HepG2 (cell line): Measurements from ENCODE around the gene SESN2. TPM values are rescaled to one million over a fixed set of nuclear protein-coding genes. Genes with fewer than 3 reads are reported as not detected.

Experiments
- ATAD3A ChIP-seq: sonication (generic); formaldehyde crosslinking; IDR thresholded peaks from 2 replicates; pipeline ENCODE4 v1.4.0; 2020; ENCODE audit warnings: missing genetic modification reagents
- BCL6 ChIP-seq: IDR thresholded peaks from 2 replicates; pipeline ENCODE4 v1.6.1; 2016; ENCODE audit warnings: missing genetic modification reagents, missing compliant biosample characterization
- BHLHE40 ChIP-seq: IDR thresholded peaks from 2 replicates; pipeline ENCODE4 v1.6.1; 2011; ENCODE audit warnings: low read length, improper control_type of control experiment
- ELF1 ChIP-seq: sonication (generic); formaldehyde crosslinking; IDR thresholded peaks from 2 replicates; pipeline ENCODE4 v1.4.0; 2020; ENCODE audit warnings: missing genetic modification reagents
- GMEB2 ChIP-seq: IDR thresholded peaks from 2 replicates; pipeline ENCODE4 v1.6.1; 2016; ENCODE audit warnings: missing biosample characterization, missing genetic modification reagents, low read depth
- HMGXB3 ChIP-seq: sonication (generic); formaldehyde crosslinking; IDR thresholded peaks from 2 replicates; pipeline ENCODE4 v1.4.0; 2020; ENCODE audit warnings: missing genetic modification reagents, borderline replicate concordance
- IRF2 ChIP-seq: IDR thresholded peaks from 2 replicates; pipeline ENCODE4 v1.6.1; 2018; ENCODE audit warnings: missing genetic modification reagents, missing compliant biosample characterization
- KAT8 ChIP-seq: IDR thresholded peaks from 2 replicates; pipeline ENCODE4 v1.6.1; 2016; ENCODE audit warnings: missing genetic modification reagents, missing compliant biosample characterization
- MEIS1 ChIP-seq: sonication (generic); formaldehyde crosslinking; IDR thresholded peaks from 2 replicates; pipeline ENCODE4 v1.9.0; 2021; ENCODE audit warnings: mild to moderate bottlenecking, missing genetic modification reagents, moderate library complexity, borderline replicate concordance
- MEIS2 ChIP-seq: sonication (generic); formaldehyde crosslinking; IDR thresholded peaks from 2 replicates; pipeline ENCODE4 v1.9.0; 2021; ENCODE audit warnings: mild to moderate bottlenecking, missing genetic modification reagents
- SMAD3 ChIP-seq: sonication (generic); formaldehyde crosslinking; IDR thresholded peaks from 2 replicates; pipeline ENCODE4 v1.4.0; 2020; ENCODE audit warnings: missing genetic modification reagents
- THAP11 ChIP-seq: IDR thresholded peaks from 2 replicates; pipeline ENCODE4 v1.6.1; 2016; ENCODE audit warnings: missing biosample characterization, missing genetic modification reagents
- ZBTB33 ChIP-seq: sonication (generic); formaldehyde crosslinking; IDR thresholded peaks from 2 replicates; pipeline ENCODE4 v1.4.0; 2020; ENCODE audit warnings: missing genetic modification reagents
- ZFX ChIP-seq: sonication (generic); formaldehyde crosslinking; IDR thresholded peaks from 2 replicates; pipeline ENCODE4 v1.4.0; 2020; ENCODE audit warnings: mild to moderate bottlenecking, low read depth, missing genetic modification reagents, moderate library complexity
- ZMAT3 ChIP-seq: sonication (generic); formaldehyde crosslinking; conservative IDR thresholded peaks from 2 replicates; pipeline ENCODE4 v1.7.0; 2021; ENCODE audit warnings: missing genetic modification reagents
- ZNF136 ChIP-seq: sonication (generic); formaldehyde crosslinking; IDR thresholded peaks from 2 replicates; pipeline ENCODE4 v1.8.1; 2022; ENCODE audit warnings: low read depth, mild to moderate bottlenecking, moderate library complexity, missing genetic modification reagents
- ZNF503 ChIP-seq: sonication (generic); formaldehyde crosslinking; IDR thresholded peaks from 2 replicates; pipeline ENCODE4 v1.4.0; 2020; ENCODE audit warnings: missing genetic modification reagents
- ZNF550 ChIP-seq: sonication (generic); formaldehyde crosslinking; IDR thresholded peaks from 2 replicates; pipeline ENCODE4 v1.4.0; 2020; ENCODE audit warnings: mild to moderate bottlenecking, missing genetic modification reagents, borderline replicate concordance
- ZNF615 ChIP-seq: sonication (generic); formaldehyde crosslinking; IDR thresholded peaks from 2 replicates; pipeline ENCODE4 v1.5.0; 2020; ENCODE audit warnings: mild to moderate bottlenecking, missing genetic modification reagents, borderline replicate concordance
- polyA plus RNA-seq, 8 experiments: library from polyadenylated mRNA; depleted of rRNA in 3 of 8; stranded (reverse) in 7 of 8; unstranded in 1 of 8; fragments of >200 nt; fragmentation: Illumina TruSeq in 4 of 8; extraction: Trizol in 4 of 8; gene quantifications; 2 replicates each; pipeline versions ENCODE4 v1.2.1 to v1.2.3, GENCODE V29; 2011 to 2016; ENCODE audit warnings: low read depth in 4 of 8, missing spikeins in 1 of 8, mixed read lengths in 1 of 8; ENCODE audit not compliant: insufficient read depth in 1 of 8
- total RNA-seq, 5 experiments: library from RNA; depleted of rRNA; stranded (reverse); fragments of >200 nt; fragmentation: Illumina TruSeq; extraction: Trizol; gene quantifications; 2 replicates each; pipeline ENCODE4 v1.2.3, GENCODE V29; 2016; ENCODE audit warnings: low read depth in 1 of 5

The SESN2 gene
- total and polyA plus RNA-seq, 2 of the 13 experiments (the other 11 are each of a cell fraction or from before 2014, with no cell fraction given), result 13.2 to 19.1 TPM

- TF ChIP-seq HMGXB3 (CRISPR knock-in tag), result 0 out of 2 replicates have a peak, but pooled peaks have one; percentile 20
- TF ChIP-seq ZMAT3 (CRISPR knock-in tag), result no peak
- TF ChIP-seq BCL6, result peak; percentile 68
- TF ChIP-seq ZNF136 (CRISPR knock-in tag), result no peak
- 0 out of 2 replicates have a peak, but pooled peaks have one; percentile 12 for TF ChIP-seq ELF1 (CRISPR knock-in tag)
- TF ChIP-seq IRF2 (CRISPR knock-in tag), result peak; percentile 79
- 0 out of 2 replicates have a peak, but pooled peaks have one; percentile 19 for TF ChIP-seq ZNF503 (CRISPR knock-in tag)
- peak; percentile 43; the same call in 1 of the 2 replicates for TF ChIP-seq THAP11
- TF ChIP-seq ZNF615 (CRISPR knock-in tag), result no peak
- TF ChIP-seq SMAD3 (CRISPR knock-in tag), result peak; percentile 26; the same call in 1 of the 2 replicates
- peak; percentile 94; the same call in 1 of the 2 replicates for TF ChIP-seq MEIS1 (CRISPR knock-in tag)
- TF ChIP-seq GMEB2 (CRISPR knock-in tag), result no peak
- TF ChIP-seq ZBTB33 (CRISPR knock-in tag), result peak; percentile 43; the same call in 1 of the 2 replicates
- 0 out of 2 replicates have a peak, but pooled peaks have one; percentile 5 for TF ChIP-seq BHLHE40
- peak; percentile 76 for TF ChIP-seq ZFX (CRISPR knock-in tag)
- peak; percentile 70 for TF ChIP-seq KAT8
- no peak for TF ChIP-seq ATAD3A (CRISPR knock-in tag)
- TF ChIP-seq ZNF550 (CRISPR knock-in tag), result no peak
- peak; percentile 84 for TF ChIP-seq MEIS2
Observed at GRCh38 chr1:28313702-28314546, 54.6 kb downstream of the SESN2 start (continued).
